Fibroblast of lung (primary cell): ENCODE measurements around the gene COL16A1. TPM values are rescaled to one million over a fixed set of nuclear protein-coding genes. Genes with fewer than 3 reads are reported as not detected.

ENCODE experiments used
- DNase-seq, 2 donors: peaks; one replicate each; pipeline versions ENCODE4 v3.0.0 to v3.0.0-alpha.2; 2010; ENCODE audit warnings: low read depth in 2 of 2
- H2AFZ ChIP-seq: 2 replicates; pipeline ENCODE4 v1.5.1; 2012; ENCODE audit warnings: low read length, control low read depth, inconsistent platforms
- H3K27ac ChIP-seq: 2 replicates; pipeline ENCODE4 v1.5.1; 2011; ENCODE audit warnings: low read length, control low read depth; ENCODE audit not compliant: insufficient read depth
- H3K27me3 ChIP-seq: 2 replicates; pipeline ENCODE4 v1.5.1; 2011; ENCODE audit warnings: mild to moderate bottlenecking, low read length; ENCODE audit not compliant: control insufficient read depth, insufficient read depth
- H3K36me3 ChIP-seq: 2 replicates; pipeline ENCODE4 v1.5.1; 2011; ENCODE audit warnings: low read length; ENCODE audit not compliant: control insufficient read depth, insufficient read depth
- H3K4me1 ChIP-seq: 2 replicates; pipeline ENCODE4 v1.5.1; 2011; ENCODE audit warnings: low read length; ENCODE audit not compliant: control insufficient read depth, insufficient read depth; ENCODE audit errors: extremely low read depth
- H3K4me2 ChIP-seq: 2 replicates; pipeline ENCODE4 v1.5.1; 2011; ENCODE audit warnings: low read length, control low read depth; ENCODE audit not compliant: insufficient read depth; ENCODE audit errors: extremely low read depth
- H3K4me3 ChIP-seq, 4 experiments: fragments of 200-600 bp in 1 of 4; sonication (generic) in 1 of 4; replicated peaks in 1 of 4; 2 replicates each; pipeline ENCODE4 v1.5.1; 2011 to 2016; ENCODE audit warnings: low read length in 4 of 4, low read depth in 3 of 4, mild to moderate bottlenecking in 3 of 4, control low read depth in 2 of 4, inconsistent platforms in 1 of 4, mixed read lengths in 1 of 4; ENCODE audit not compliant: insufficient read depth in 1 of 4; ENCODE audit errors: control extremely low read depth in 1 of 4
- H3K79me2 ChIP-seq: 2 replicates; pipeline ENCODE4 v1.5.1; 2012; ENCODE audit warnings: mild to moderate bottlenecking, low read length, inconsistent platforms; ENCODE audit not compliant: control insufficient read depth, insufficient read depth
- H3K9ac ChIP-seq: 2 replicates; pipeline ENCODE4 v1.5.1; 2011; ENCODE audit warnings: mild to moderate bottlenecking, low read length, control low read depth; ENCODE audit not compliant: insufficient read depth
- H3K9me3 ChIP-seq: 2 replicates; pipeline ENCODE4 v1.5.1; 2012; ENCODE audit warnings: low read depth, low read length; ENCODE audit not compliant: control insufficient read depth, insufficient read depth
- H4K20me1 ChIP-seq: 2 replicates; pipeline ENCODE4 v1.5.1; 2011; ENCODE audit warnings: low read length; ENCODE audit not compliant: control insufficient read depth, insufficient read depth; ENCODE audit errors: extremely low read depth
- CTCF ChIP-seq, 2 donors: IDR thresholded peaks in 1 of 2; conservative IDR thresholded peaks in 1 of 2; 1 replicate in 1 of 2; 2 replicates in 1 of 2; pipeline ENCODE4 v1.5.1; 2011 to 2012; ENCODE audit warnings: low read length in 2 of 2, control low read depth in 1 of 2, inconsistent platforms in 1 of 2, low read depth in 1 of 2, mild to moderate bottlenecking in 1 of 2
- EZH2 ChIP-seq: IDR thresholded peaks from 2 replicates; pipeline ENCODE4 v1.5.1; 2012; ENCODE audit warnings: low read length, control low read depth, mild to moderate bottlenecking; ENCODE audit errors: missing control alignments
- polyA plus RNA-seq, 2 donors: library from polyadenylated mRNA; depleted of rRNA in 1 of 2; stranded (reverse) in 1 of 2; unstranded in 1 of 2; fragments of >200 nt; gene quantifications; 2 replicates each; pipeline ENCODE4 v1.2.1, GENCODE V29; 2011 to 2012; ENCODE audit warnings: missing spikeins in 1 of 2
- total RNA-seq: library from RNA; depleted of rRNA; stranded (reverse); fragments of >200 nt; gene quantifications from 2 replicates; pipeline ENCODE4 v1.2.1, GENCODE V29; 2014

The COL16A1 gene
- total and polyA plus RNA-seq, 2 donors (not counting 1 experiment from before 2014, with no cell fraction given): 20.9 to 80.3 TPM

- Histone ChIP-seq H3K9ac (no peak overlapping the region), H3K4me1 (peaks cover 9% of the 10 kb centered on the region), H3K79me2 (no peaks in the 10 kb centered on the region), H3K27ac (no peak overlapping the region), H3K4me3 (no peak overlapping the region), H3K4me2 (no peak overlapping the region), H4K20me1 (no peaks in the 10 kb centered on the region), H3K9me3 (no peaks in the 10 kb centered on the region), H3K27me3 (no peaks in the 10 kb centered on the region), H2AFZ (no peak overlapping the region), H3K36me3 (peaks cover 18% of the 10 kb centered on the region)
- DNase-seq: no peak
- TF ChIP-seq CTCF (conservative IDR thresholded peaks at IDR 0.05 in 1 of 2, IDR thresholded peaks at IDR 0.05 in 1 of 2; ENCODE audit: low read depth in 1 of 2, low read length in 2 of 2): no peak
- no peak for TF ChIP-seq EZH2
These were observed 30.4 kb downstream of the COL16A1 start for GRCh38 chr1:31673433-31673832.

GRCh38 chr1:31672986-31673385 lies 30.8 kb downstream of the COL16A1 start:
- no peak overlapping the region for H3K4me2 ChIP-seq
- TF ChIP-seq CTCF (conservative IDR thresholded peaks at IDR 0.05 in 1 of 2, IDR thresholded peaks at IDR 0.05 in 1 of 2; ENCODE audit: low read depth in 1 of 2, low read length in 2 of 2): no peak
- TF ChIP-seq EZH2: no peak
- no peak for DNase-seq
- H3K4me1 ChIP-seq: peaks cover 9% of the 10 kb centered on the region
- H2AFZ ChIP-seq: no peak overlapping the region
- H3K9ac ChIP-seq: no peak overlapping the region
- no peaks in the 10 kb centered on the region for H3K27me3 ChIP-seq
- no peaks in the 10 kb centered on the region for H4K20me1 ChIP-seq
- H3K27ac ChIP-seq: no peak overlapping the region
- H3K4me3 ChIP-seq: no peak overlapping the region
- H3K79me2 ChIP-seq: no peaks in the 10 kb centered on the region
- peaks cover 19% of the 10 kb centered on the region for H3K36me3 ChIP-seq
- no peaks in the 10 kb centered on the region for H3K9me3 ChIP-seq

GRCh38 chr1:31671561-31672201 lies 32.1 kb downstream of the COL16A1 start:
- peaks cover 22% of the 10 kb centered on the region for H3K36me3 ChIP-seq
- no peak overlapping the region for H3K4me2 ChIP-seq
- no peak overlapping the region for H3K9ac ChIP-seq
- no peak overlapping the region for H3K27ac ChIP-seq
- no peak overlapping the region for H3K4me3 ChIP-seq
- peak in 1 of 2 donors; percentile 31 for DNase-seq
- peaks cover 11% of the 10 kb centered on the region for H3K4me1 ChIP-seq
- no peaks in the 10 kb centered on the region for H4K20me1 ChIP-seq
- no peaks in the 10 kb centered on the region for H3K27me3 ChIP-seq
- H2AFZ ChIP-seq: no peak overlapping the region
- TF ChIP-seq CTCF (conservative IDR thresholded peaks at IDR 0.05 in 1 of 2, IDR thresholded peaks at IDR 0.05 in 1 of 2; ENCODE audit: low read depth in 1 of 2, low read length in 2 of 2): no peak
- TF ChIP-seq EZH2: no peak
- no peaks in the 10 kb centered on the region for H3K9me3 ChIP-seq
- no peaks in the 10 kb centered on the region for H3K79me2 ChIP-seq
